SU-DHL-6 (cell line): ENCODE measurements around the gene AHRR.

ENCODE experiments used
- H2AFZ ChIP-seq: fragments of 200-600 bp; sonication (generic); 2 replicates; pipeline ENCODE4 v1.6.1; 2014; ENCODE audit warnings: low read depth, mild to moderate bottlenecking, moderate library complexity, mixed read lengths, antibody characterized with exemption, low read length; ENCODE audit not compliant: severe bottlenecking
- H3F3A ChIP-seq: fragments of 200-600 bp; shearing (Covaris generic); 2 replicates; pipeline ENCODE4 v1.6.0; 2016; ENCODE audit warnings: antibody characterized with exemption, mild to moderate bottlenecking; ENCODE audit not compliant: insufficient read depth
- H3K27ac ChIP-seq: fragments of 200-600 bp; sonication (generic); 2 replicates; pipeline ENCODE4 v1.5.1; 2016; ENCODE audit warnings: low read depth, mild to moderate bottlenecking, low read length, moderate library complexity, mixed read lengths
- H3K27me3 ChIP-seq: fragments of 200-600 bp; sonication (generic), shearing (Covaris generic); 2 replicates; pipeline ENCODE4 v1.6.0; 2014; ENCODE audit warnings: mild to moderate bottlenecking, low read length
- H3K36me3 ChIP-seq: fragments of 200-600 bp; sonication (generic); 2 replicates; pipeline ENCODE4 v1.6.1; 2014; ENCODE audit warnings: mild to moderate bottlenecking, low read length, mixed read lengths
- H3K4me2 ChIP-seq: fragments of 300-600, 200-600 bp; shearing (Covaris generic), sonication (generic); 2 replicates; pipeline ENCODE4 v1.6.0; 2014; ENCODE audit warnings: low read length, low read depth, mild to moderate bottlenecking; ENCODE audit not compliant: poor library complexity, severe bottlenecking
- H3K4me3 ChIP-seq: fragments of 200-600 bp; sonication (generic); 2 replicates; pipeline ENCODE4 v1.5.1; 2014; ENCODE audit warnings: antibody characterized with exemption, low read length, mild to moderate bottlenecking, mixed read lengths; ENCODE audit not compliant: insufficient read depth, poor library complexity, severe bottlenecking
- H3K79me2 ChIP-seq: fragments of 200-600 bp; sonication (generic); 2 replicates; pipeline ENCODE4 v1.6.1; 2014; ENCODE audit warnings: mild to moderate bottlenecking, low read length, moderate library complexity; ENCODE audit not compliant: insufficient read depth
- H3K9ac ChIP-seq: fragments of 200-600 bp; sonication (generic); 2 replicates; pipeline ENCODE4 v1.7.0; 2014; ENCODE audit warnings: mild to moderate bottlenecking, low read length
- H3K9me2 ChIP-seq: fragments of 200-600 bp; sonication (generic); replicated peaks from 2 replicates; pipeline ENCODE4 v1.6.1; 2014; ENCODE audit warnings: low read length; ENCODE audit not compliant: insufficient read depth
- H3K9me3 ChIP-seq: fragments of 200-600 bp; sonication (generic); 2 replicates; pipeline ENCODE4 v1.6.1; 2014; ENCODE audit warnings: low read length, mixed read lengths; ENCODE audit not compliant: insufficient read depth
- H4K20me1 ChIP-seq: fragments of 200-600 bp; sonication (generic); 2 replicates; pipeline ENCODE4 v1.6.1; 2014; ENCODE audit warnings: low read depth, mild to moderate bottlenecking, antibody characterized with exemption, low read length, moderate library complexity, mixed read lengths
- CTCF ChIP-seq: fragments of 200-600 bp; sonication (generic); IDR thresholded peaks from one replicate; pipeline ENCODE4 v1.5.1; 2017; ENCODE audit warnings: antibody characterized with exemption, mild to moderate bottlenecking, low read length, moderate library complexity; ENCODE audit not compliant: insufficient read depth, poor library complexity, severe bottlenecking
- EZH2phosphoT487 ChIP-seq: fragments of 200-600 bp; sonication (generic), shearing (Covaris generic); conservative IDR thresholded peaks from 2 replicates; pipeline ENCODE4 v1.6.1; 2018; ENCODE audit warnings: mild to moderate bottlenecking, antibody characterized with exemption, low read length, moderate library complexity, mixed read lengths

AHRR gene

GRCh38 chr5:386432-387341 is 65.2 kb downstream of the AHRR start:
- no peaks in the 10 kb centered on the region for H4K20me1 ChIP-seq
- TF ChIP-seq CTCF (no peak), EZH2phosphoT487 (no peak)
- no peak overlapping the region for H2AFZ ChIP-seq
- H3K9me2 ChIP-seq = no peaks in the 10 kb centered on the region
- H3K4me2 ChIP-seq = no peak overlapping the region
- peaks cover 10% of the 10 kb centered on the region; the same call in 1 of the 2 replicates for H3K9me3 ChIP-seq
- H3K4me3 ChIP-seq = no peak overlapping the region
- no peaks in the 10 kb centered on the region for H3K79me2 ChIP-seq
- no peaks in the 10 kb centered on the region for H3F3A ChIP-seq
- H3K27ac ChIP-seq = no peak overlapping the region
- H3K27me3 ChIP-seq = 0 out of 2 replicates have a peak, but pooled peaks cover 2% of the 10 kb centered on the region
- H3K9ac ChIP-seq = no peak overlapping the region
- no peaks in the 10 kb centered on the region; the same call in 1 of the 2 replicates for H3K36me3 ChIP-seq

- Histone ChIP-seq H3K9ac (no peak overlapping the region), H3K4me3 (no peak overlapping the region), H3K79me2 (no peaks in the 10 kb centered on the region), H3K9me3 (peaks cover 10% of the 10 kb centered on the region; the same call in 1 of the 2 replicates), H3K4me2 (no peak overlapping the region), H3K36me3 (no peaks in the 10 kb centered on the region; the same call in 1 of the 2 replicates), H3K27ac (no peak overlapping the region), H4K20me1 (no peaks in the 10 kb centered on the region), H3F3A (peaks cover 2% of the 10 kb centered on the region; the same call in 1 of the 2 replicates), H3K27me3 (0 out of 2 replicates have a peak, but pooled peaks cover 2% of the 10 kb centered on the region), H3K9me2 (no peaks in the 10 kb centered on the region), H2AFZ (no peak overlapping the region)
- TF ChIP-seq EZH2phosphoT487 = no peak
- no peak for TF ChIP-seq CTCF
Measured at GRCh38 chr5:387491-388265, 66.2 kb downstream of the AHRR start.

- Histone ChIP-seq H3F3A (peaks cover 11% of the 10 kb centered on the region), H4K20me1 (no peaks in the 10 kb centered on the region), H3K79me2 (no peaks in the 10 kb centered on the region), H3K9me3 (peaks cover 10% of the 10 kb centered on the region; the same call in 1 of the 2 replicates), H2AFZ (no peak overlapping the region), H3K9me2 (no peaks in the 10 kb centered on the region), H3K36me3 (no peaks in the 10 kb centered on the region; the same call in 1 of the 2 replicates), H3K4me3 (no peak overlapping the region), H3K4me2 (no peak overlapping the region), H3K27ac (no peak overlapping the region), H3K9ac (no peak overlapping the region), H3K27me3 (no peaks in the 10 kb centered on the region)
- TF ChIP-seq EZH2phosphoT487 (no peak), CTCF (no peak)
Measured at GRCh38 chr5:388266-389196, 67.0 kb downstream of the AHRR start.
